Measurements from ENCODE around the gene KCTD10.

- TF ChIP-seq, protein P1, sequence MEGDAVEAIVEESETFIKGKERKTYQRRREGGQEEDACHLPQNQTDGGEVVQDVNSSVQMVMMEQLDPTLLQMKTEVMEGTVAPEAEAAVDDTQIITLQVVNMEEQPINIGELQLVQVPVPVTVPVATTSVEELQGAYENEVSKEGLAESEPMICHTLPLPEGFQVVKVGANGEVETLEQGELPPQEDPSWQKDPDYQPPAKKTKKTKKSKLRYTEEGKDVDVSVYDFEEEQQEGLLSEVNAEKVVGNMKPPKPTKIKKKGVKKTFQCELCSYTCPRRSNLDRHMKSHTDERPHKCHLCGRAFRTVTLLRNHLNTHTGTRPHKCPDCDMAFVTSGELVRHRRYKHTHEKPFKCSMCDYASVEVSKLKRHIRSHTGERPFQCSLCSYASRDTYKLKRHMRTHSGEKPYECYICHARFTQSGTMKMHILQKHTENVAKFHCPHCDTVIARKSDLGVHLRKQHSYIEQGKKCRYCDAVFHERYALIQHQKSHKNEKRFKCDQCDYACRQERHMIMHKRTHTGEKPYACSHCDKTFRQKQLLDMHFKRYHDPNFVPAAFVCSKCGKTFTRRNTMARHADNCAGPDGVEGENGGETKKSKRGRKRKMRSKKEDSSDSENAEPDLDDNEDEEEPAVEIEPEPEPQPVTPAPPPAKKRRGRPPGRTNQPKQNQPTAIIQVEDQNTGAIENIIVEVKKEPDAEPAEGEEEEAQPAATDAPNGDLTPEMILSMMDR (conservative IDR thresholded peaks at IDR 0.05; ENCODE audit: low read length): no peak
- no peak for TF ChIP-seq EZH2phosphoT487 (IDR thresholded peaks at IDR 0.05; ENCODE audit: borderline replicate concordance)
These were observed 10.8 kb downstream of the KCTD10 start for GRCh38 chr12:109466305-109466704.
